GM23338 (cell line): ENCODE measurements around the gene TMEM134.

Experiments used
- CREB1 ChIP-seq: fragments of 250-450 bp; sonication (Bioruptor Pico); IDR thresholded peaks from 2 replicates; pipeline ENCODE4 v1.5.0; 2020; ENCODE audit warnings: low read depth, mild to moderate bottlenecking, moderate library complexity
- EZH2 ChIP-seq: fragments of 200-600 bp; sonication (generic); IDR thresholded peaks from one replicate; pipeline ENCODE4 v1.8.0; 2017; ENCODE audit warnings: antibody characterized with exemption, mild to moderate bottlenecking, low read depth; ENCODE audit not compliant: unreplicated experiment
- EZH2phosphoT487 ChIP-seq: fragments of 200-600 bp; sonication (generic); IDR thresholded peaks from one replicate; pipeline ENCODE4 v1.8.1; 2018; ENCODE audit warnings: antibody characterized with exemption; ENCODE audit not compliant: unreplicated experiment
- POLR2AphosphoS5 ChIP-seq: IDR thresholded peaks from 2 replicates; pipeline ENCODE4 v1.6.1; 2016; ENCODE audit warnings: antibody characterized with exemption, low read depth
- STAT1 ChIP-seq: IDR thresholded peaks from one replicate; pipeline ENCODE4 v1.6.1; 2016; ENCODE audit warnings: antibody characterized with exemption; ENCODE audit not compliant: unreplicated experiment
- ZNF114 ChIP-seq: fragments of 250-450 bp; sonication (Bioruptor Pico); IDR thresholded peaks from 2 replicates; pipeline ENCODE4 v1.5.0; 2020; ENCODE audit warnings: mild to moderate bottlenecking, moderate library complexity
- TF ChIP-seq, protein P1 (sequence below), 2 experiments: fragments of 200-600 bp in 1 of 2; sonication (generic) in 1 of 2; conservative IDR thresholded peaks; 2 replicates each; pipeline versions ENCODE4 v1.5.1 to v1.6.1; 2016 to 2017; ENCODE audit warnings: antibody characterized with exemption in 2 of 2, low read depth in 2 of 2, mild to moderate bottlenecking in 2 of 2, moderate library complexity in 1 of 2
- TF ChIP-seq, protein P2 (sequence below): IDR thresholded peaks from one replicate; pipeline ENCODE4 v1.6.1; 2018; ENCODE audit warnings: antibody characterized with exemption; ENCODE audit not compliant: unreplicated experiment

DNA sequence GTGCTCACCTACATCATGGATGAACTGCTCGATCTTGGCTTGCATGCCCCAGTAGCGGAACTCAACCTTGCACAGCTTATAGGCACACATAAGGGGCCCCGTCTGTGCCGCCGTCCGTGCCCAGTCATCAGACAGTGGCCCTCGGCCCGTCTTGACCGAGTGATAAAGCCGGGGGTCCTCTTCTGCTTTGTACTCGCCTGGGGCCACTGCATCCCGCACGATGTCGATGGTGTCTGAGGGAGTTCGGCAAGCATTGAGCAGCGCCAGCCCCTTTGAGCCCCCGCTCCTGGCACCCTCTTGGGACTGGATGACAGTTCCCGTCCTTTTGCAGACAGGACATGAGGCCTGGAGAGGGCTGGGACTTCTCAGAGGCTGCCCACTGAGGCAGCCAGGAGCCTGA lies 32.8 kb upstream of the TMEM134 start:
- TF ChIP-seq, protein P1, sequence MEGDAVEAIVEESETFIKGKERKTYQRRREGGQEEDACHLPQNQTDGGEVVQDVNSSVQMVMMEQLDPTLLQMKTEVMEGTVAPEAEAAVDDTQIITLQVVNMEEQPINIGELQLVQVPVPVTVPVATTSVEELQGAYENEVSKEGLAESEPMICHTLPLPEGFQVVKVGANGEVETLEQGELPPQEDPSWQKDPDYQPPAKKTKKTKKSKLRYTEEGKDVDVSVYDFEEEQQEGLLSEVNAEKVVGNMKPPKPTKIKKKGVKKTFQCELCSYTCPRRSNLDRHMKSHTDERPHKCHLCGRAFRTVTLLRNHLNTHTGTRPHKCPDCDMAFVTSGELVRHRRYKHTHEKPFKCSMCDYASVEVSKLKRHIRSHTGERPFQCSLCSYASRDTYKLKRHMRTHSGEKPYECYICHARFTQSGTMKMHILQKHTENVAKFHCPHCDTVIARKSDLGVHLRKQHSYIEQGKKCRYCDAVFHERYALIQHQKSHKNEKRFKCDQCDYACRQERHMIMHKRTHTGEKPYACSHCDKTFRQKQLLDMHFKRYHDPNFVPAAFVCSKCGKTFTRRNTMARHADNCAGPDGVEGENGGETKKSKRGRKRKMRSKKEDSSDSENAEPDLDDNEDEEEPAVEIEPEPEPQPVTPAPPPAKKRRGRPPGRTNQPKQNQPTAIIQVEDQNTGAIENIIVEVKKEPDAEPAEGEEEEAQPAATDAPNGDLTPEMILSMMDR (conservative IDR thresholded peaks at IDR 0.05; ENCODE audit: low read depth in 2 of 2), result no peak
- TF ChIP-seq POLR2AphosphoS5 (no peak), EZH2 (no peak), EZH2phosphoT487 (no peak), ZNF114 (CRISPR knock-in tag) (no peak), CREB1 (CRISPR knock-in tag) (no peak), STAT1 (no peak)
- TF ChIP-seq, protein P2, sequence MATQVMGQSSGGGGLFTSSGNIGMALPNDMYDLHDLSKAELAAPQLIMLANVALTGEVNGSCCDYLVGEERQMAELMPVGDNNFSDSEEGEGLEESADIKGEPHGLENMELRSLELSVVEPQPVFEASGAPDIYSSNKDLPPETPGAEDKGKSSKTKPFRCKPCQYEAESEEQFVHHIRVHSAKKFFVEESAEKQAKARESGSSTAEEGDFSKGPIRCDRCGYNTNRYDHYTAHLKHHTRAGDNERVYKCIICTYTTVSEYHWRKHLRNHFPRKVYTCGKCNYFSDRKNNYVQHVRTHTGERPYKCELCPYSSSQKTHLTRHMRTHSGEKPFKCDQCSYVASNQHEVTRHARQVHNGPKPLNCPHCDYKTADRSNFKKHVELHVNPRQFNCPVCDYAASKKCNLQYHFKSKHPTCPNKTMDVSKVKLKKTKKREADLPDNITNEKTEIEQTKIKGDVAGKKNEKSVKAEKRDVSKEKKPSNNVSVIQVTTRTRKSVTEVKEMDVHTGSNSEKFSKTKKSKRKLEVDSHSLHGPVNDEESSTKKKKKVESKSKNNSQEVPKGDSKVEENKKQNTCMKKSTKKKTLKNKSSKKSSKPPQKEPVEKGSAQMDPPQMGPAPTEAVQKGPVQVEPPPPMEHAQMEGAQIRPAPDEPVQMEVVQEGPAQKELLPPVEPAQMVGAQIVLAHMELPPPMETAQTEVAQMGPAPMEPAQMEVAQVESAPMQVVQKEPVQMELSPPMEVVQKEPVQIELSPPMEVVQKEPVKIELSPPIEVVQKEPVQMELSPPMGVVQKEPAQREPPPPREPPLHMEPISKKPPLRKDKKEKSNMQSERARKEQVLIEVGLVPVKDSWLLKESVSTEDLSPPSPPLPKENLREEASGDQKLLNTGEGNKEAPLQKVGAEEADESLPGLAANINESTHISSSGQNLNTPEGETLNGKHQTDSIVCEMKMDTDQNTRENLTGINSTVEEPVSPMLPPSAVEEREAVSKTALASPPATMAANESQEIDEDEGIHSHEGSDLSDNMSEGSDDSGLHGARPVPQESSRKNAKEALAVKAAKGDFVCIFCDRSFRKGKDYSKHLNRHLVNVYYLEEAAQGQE, result no peak
